Neural cell (in vitro differentiated cells): ENCODE data around the gene PPM1L. TPM values are rescaled to one million over a fixed set of nuclear protein-coding genes. Genes with fewer than 3 reads are reported as not detected.

Experiments used
- H2AFZ ChIP-seq: fragments of 200-600, 300-800 bp; sonication (generic), shearing (Covaris generic); 2 replicates; pipeline ENCODE4 v1.6.0; 2014; ENCODE audit warnings: low read depth, mild to moderate bottlenecking, antibody characterized with exemption, low read length, moderate library complexity
- H3F3A ChIP-seq: fragments of 200-600 bp; shearing (Covaris generic); 2 replicates; pipeline ENCODE4 v1.6.1; 2016; ENCODE audit warnings: mild to moderate bottlenecking, moderate library complexity, mixed read lengths, antibody characterized with exemption, low read length; ENCODE audit not compliant: insufficient read depth, poor library complexity, severe bottlenecking
- H3K27ac ChIP-seq: fragments of 200-600, 300-800 bp; sonication (generic), shearing (Covaris generic); 2 replicates; pipeline ENCODE4 v1.5.1; 2014; ENCODE audit warnings: mild to moderate bottlenecking, low read length, moderate library complexity
- H3K27me3 ChIP-seq: fragments of 300-800, 200-600 bp; sonication (generic), shearing (Covaris generic); 2 replicates; pipeline ENCODE4 v1.6.0; 2014; ENCODE audit warnings: mild to moderate bottlenecking, low read depth, low read length, moderate library complexity; ENCODE audit not compliant: insufficient read depth
- H3K36me3 ChIP-seq: fragments of 300-800, 200-600 bp; sonication (generic), shearing (Covaris generic); 2 replicates; pipeline ENCODE4 v1.5.1; 2014; ENCODE audit warnings: mild to moderate bottlenecking, antibody characterized with exemption, low read length, moderate library complexity; ENCODE audit not compliant: insufficient read depth
- H3K4me2 ChIP-seq: fragments of 300-800, 200-600 bp; sonication (generic), shearing (Covaris generic); 2 replicates; pipeline ENCODE4 v1.6.0; 2014; ENCODE audit warnings: mild to moderate bottlenecking, low read length
- H3K4me3 ChIP-seq: fragments of 300-800, 200-600 bp; sonication (generic), shearing (Covaris generic); 2 replicates; pipeline ENCODE4 v1.5.1; 2014; ENCODE audit warnings: mild to moderate bottlenecking, low read length, moderate library complexity
- H3K79me2 ChIP-seq: fragments of 200-600 bp; shearing (Covaris generic); replicated peaks from 2 replicates; pipeline ENCODE4 v1.6.0; 2014; ENCODE audit warnings: mild to moderate bottlenecking, low read length, moderate library complexity; ENCODE audit not compliant: insufficient read depth
- H3K9ac ChIP-seq: fragments of 300-800, 200-600 bp; sonication (generic), shearing (Covaris generic); 2 replicates; pipeline ENCODE4 v1.6.1; 2016; ENCODE audit warnings: mild to moderate bottlenecking, low read length, mixed read lengths
- H3K9me2 ChIP-seq: fragments of 200-600 bp; shearing (Covaris generic); 2 replicates; pipeline ENCODE4 v1.6.1; 2016; ENCODE audit warnings: mild to moderate bottlenecking, low read length, mixed read lengths; ENCODE audit not compliant: insufficient read depth
- H3K9me3 ChIP-seq: fragments of 200-600, 300-800 bp; sonication (generic), shearing (Covaris generic); 2 replicates; pipeline ENCODE4 v1.6.1; 2016; ENCODE audit warnings: mild to moderate bottlenecking, mixed run types, low read length, moderate library complexity, mixed read lengths
- H4K20me1 ChIP-seq: fragments of 200-600 bp; shearing (Covaris generic); 2 replicates; pipeline ENCODE4 v1.6.1; 2016; ENCODE audit warnings: mild to moderate bottlenecking, mixed run types; ENCODE audit not compliant: insufficient read depth
- EP300 ChIP-seq: fragments of 450-650 bp; conservative IDR thresholded peaks from 2 replicates; pipeline ENCODE4 v1.6.1; 2014; ENCODE audit warnings: antibody characterized with exemption, mild to moderate bottlenecking, moderate library complexity; ENCODE audit not compliant: poor library complexity, severe bottlenecking
- EZH2 ChIP-seq: fragments of 200-600, 300-800 bp; shearing (Covaris generic), sonication (generic); IDR thresholded peaks from 2 replicates; pipeline ENCODE4 v1.6.1; 2014; ENCODE audit warnings: antibody characterized with exemption, low read length, borderline replicate concordance, mild to moderate bottlenecking; ENCODE audit not compliant: insufficient read depth, poor library complexity, severe bottlenecking
- POLR2AphosphoS5 ChIP-seq: IDR thresholded peaks from 2 replicates; pipeline ENCODE4 v1.6.1; 2012
- RAD21 ChIP-seq: fragments of 450-650 bp; conservative IDR thresholded peaks from 2 replicates; pipeline ENCODE4 v1.6.1; 2014; ENCODE audit warnings: antibody characterized with exemption, mild to moderate bottlenecking, moderate library complexity
- SMC3 ChIP-seq: fragments of 450-650 bp; conservative IDR thresholded peaks from 2 replicates; pipeline ENCODE4 v1.6.1; 2014; ENCODE audit warnings: antibody characterized with exemption, mild to moderate bottlenecking, moderate library complexity; ENCODE audit not compliant: poor library complexity
- TAF1 ChIP-seq: IDR thresholded peaks from 2 replicates; pipeline ENCODE4 v1.6.1; 2012; ENCODE audit warnings: low read depth
- polyA minus RNA-seq: library from RNA; depleted of rRNA, polyadenylated mRNA; stranded (reverse); fragments of >200 nt; gene quantifications from 2 replicates; pipeline ENCODE4 v1.2.3, GENCODE V29; 2014
- polyA plus RNA-seq: library from polyadenylated mRNA; depleted of rRNA; stranded (reverse); fragments of >200 nt; gene quantifications from 2 replicates; pipeline ENCODE4 v1.2.3, GENCODE V29; 2014
- TF ChIP-seq, protein P1 (sequence below): IDR thresholded peaks from 2 replicates; pipeline ENCODE4 v1.6.1; 2012; ENCODE audit warnings: borderline replicate concordance
- TF ChIP-seq, protein P2 (sequence below): fragments of 450-650 bp; IDR thresholded peaks from 2 replicates; pipeline ENCODE4 v1.5.1; 2014; ENCODE audit warnings: antibody characterized with exemption, mild to moderate bottlenecking, moderate library complexity; ENCODE audit not compliant: poor library complexity, severe bottlenecking

The PPM1L gene
- 24.9 and 28.3 TPM in 2 replicates for polyA plus RNA-seq
- polyA minus RNA-seq = 118 and 120 TPM in 2 replicates

GRCh38 chr3:160755776-160756304 lies at the start of gene PPM1L:
TSS of gene PPM1L (plus strand) at chr3:160756231.
- H4K20me1 ChIP-seq = no peaks in the 10 kb centered on the region
- H3F3A ChIP-seq = no peaks in the 10 kb centered on the region
- TF ChIP-seq TAF1 (peak; percentile 48), RAD21 (peak; percentile 18), EP300 (no peak)
- TF ChIP-seq, protein P1, sequence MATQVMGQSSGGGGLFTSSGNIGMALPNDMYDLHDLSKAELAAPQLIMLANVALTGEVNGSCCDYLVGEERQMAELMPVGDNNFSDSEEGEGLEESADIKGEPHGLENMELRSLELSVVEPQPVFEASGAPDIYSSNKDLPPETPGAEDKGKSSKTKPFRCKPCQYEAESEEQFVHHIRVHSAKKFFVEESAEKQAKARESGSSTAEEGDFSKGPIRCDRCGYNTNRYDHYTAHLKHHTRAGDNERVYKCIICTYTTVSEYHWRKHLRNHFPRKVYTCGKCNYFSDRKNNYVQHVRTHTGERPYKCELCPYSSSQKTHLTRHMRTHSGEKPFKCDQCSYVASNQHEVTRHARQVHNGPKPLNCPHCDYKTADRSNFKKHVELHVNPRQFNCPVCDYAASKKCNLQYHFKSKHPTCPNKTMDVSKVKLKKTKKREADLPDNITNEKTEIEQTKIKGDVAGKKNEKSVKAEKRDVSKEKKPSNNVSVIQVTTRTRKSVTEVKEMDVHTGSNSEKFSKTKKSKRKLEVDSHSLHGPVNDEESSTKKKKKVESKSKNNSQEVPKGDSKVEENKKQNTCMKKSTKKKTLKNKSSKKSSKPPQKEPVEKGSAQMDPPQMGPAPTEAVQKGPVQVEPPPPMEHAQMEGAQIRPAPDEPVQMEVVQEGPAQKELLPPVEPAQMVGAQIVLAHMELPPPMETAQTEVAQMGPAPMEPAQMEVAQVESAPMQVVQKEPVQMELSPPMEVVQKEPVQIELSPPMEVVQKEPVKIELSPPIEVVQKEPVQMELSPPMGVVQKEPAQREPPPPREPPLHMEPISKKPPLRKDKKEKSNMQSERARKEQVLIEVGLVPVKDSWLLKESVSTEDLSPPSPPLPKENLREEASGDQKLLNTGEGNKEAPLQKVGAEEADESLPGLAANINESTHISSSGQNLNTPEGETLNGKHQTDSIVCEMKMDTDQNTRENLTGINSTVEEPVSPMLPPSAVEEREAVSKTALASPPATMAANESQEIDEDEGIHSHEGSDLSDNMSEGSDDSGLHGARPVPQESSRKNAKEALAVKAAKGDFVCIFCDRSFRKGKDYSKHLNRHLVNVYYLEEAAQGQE = peak; percentile 61
- H3K9me3 ChIP-seq = no peaks in the 10 kb centered on the region
- H3K4me2 ChIP-seq = peak within 1 kb of the TSS; percentile 78
- H3K27me3 ChIP-seq = no peaks in the 10 kb centered on the region
- H3K4me3 ChIP-seq = peak within 1 kb of the TSS; percentile 93
- H3K9ac ChIP-seq = peak within 1 kb of the TSS; percentile 85
- H3K79me2 ChIP-seq = peaks cover 40% of the 10 kb centered on the region
- H3K9me2 ChIP-seq = no peaks in the 10 kb centered on the region
- peak within 1 kb of the TSS; percentile 85 for H2AFZ ChIP-seq
- H3K27ac ChIP-seq = peak within 1 kb of the TSS; percentile 90
- H3K36me3 ChIP-seq = no peaks in the 10 kb centered on the region

GRCh38 chr3:160707187-160707794 lies 48.7 kb upstream of the PPM1L start:
- Histone ChIP-seq H2AFZ (peak overlapping the region; percentile 17), H3K9ac (no peak overlapping the region), H3K27ac (no peak overlapping the region), H3K27me3 (no peaks in the 10 kb centered on the region), H3K4me3 (no peak overlapping the region), H4K20me1 (no peaks in the 10 kb centered on the region), H3K79me2 (no peaks in the 10 kb centered on the region), H3K9me3 (no peaks in the 10 kb centered on the region), H3K4me2 (no peak overlapping the region), H3F3A (no peaks in the 10 kb centered on the region), H3K36me3 (no peaks in the 10 kb centered on the region), H3K9me2 (no peaks in the 10 kb centered on the region)
- no peak for TF ChIP-seq EZH2
- peak; percentile 86 for TF ChIP-seq RAD21
- TF ChIP-seq POLR2AphosphoS5 = no peak
- TF ChIP-seq, protein P2, sequence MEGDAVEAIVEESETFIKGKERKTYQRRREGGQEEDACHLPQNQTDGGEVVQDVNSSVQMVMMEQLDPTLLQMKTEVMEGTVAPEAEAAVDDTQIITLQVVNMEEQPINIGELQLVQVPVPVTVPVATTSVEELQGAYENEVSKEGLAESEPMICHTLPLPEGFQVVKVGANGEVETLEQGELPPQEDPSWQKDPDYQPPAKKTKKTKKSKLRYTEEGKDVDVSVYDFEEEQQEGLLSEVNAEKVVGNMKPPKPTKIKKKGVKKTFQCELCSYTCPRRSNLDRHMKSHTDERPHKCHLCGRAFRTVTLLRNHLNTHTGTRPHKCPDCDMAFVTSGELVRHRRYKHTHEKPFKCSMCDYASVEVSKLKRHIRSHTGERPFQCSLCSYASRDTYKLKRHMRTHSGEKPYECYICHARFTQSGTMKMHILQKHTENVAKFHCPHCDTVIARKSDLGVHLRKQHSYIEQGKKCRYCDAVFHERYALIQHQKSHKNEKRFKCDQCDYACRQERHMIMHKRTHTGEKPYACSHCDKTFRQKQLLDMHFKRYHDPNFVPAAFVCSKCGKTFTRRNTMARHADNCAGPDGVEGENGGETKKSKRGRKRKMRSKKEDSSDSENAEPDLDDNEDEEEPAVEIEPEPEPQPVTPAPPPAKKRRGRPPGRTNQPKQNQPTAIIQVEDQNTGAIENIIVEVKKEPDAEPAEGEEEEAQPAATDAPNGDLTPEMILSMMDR = peak; percentile 77
- TF ChIP-seq SMC3 = peak; percentile 89
